HG03442 (cell line): ENCODE results near the gene QPCTL.
A peak's percentile ranks its signal among the peaks of the same experiment; 100 is the strongest.

ENCODE experiments used
- ATAC-seq: cut with Tn5 transposase; IDR thresholded peaks from one replicate; pipeline ENCODE4 v1.9.1; 2021; ENCODE audit warnings: mild to moderate bottlenecking, moderate library complexity; ENCODE audit not compliant: unreplicated experiment

Gene QPCTL

GRCh38 chr19:45692187-45693105, at the start of gene QPCTL:
Gene QPCTL (plus strand): TSS chr19:45692666. CDS start chr19:45692704, 38 bp downstream.
- ATAC-seq = peak; percentile 77

- no peak for ATAC-seq
Measured at GRCh38 chr19:45643024-45643926, 49.2 kb upstream of the QPCTL start.

GRCh38 chr19:45643927-45644771, 48.3 kb upstream of the QPCTL start:
- ATAC-seq = no peak

GRCh38 chr19:45645068-45645630, 47.3 kb upstream of the QPCTL start:
- no peak for ATAC-seq

- no peak for ATAC-seq
Measured at GRCh38 chr19:45645631-45646344, 46.7 kb upstream of the QPCTL start.

- no peak for ATAC-seq
Measured at GRCh38 chr19:45646345-45646698, 46.1 kb upstream of the QPCTL start.

GRCh38 chr19:45650722-45651121, 41.7 kb upstream of the QPCTL start:
- ATAC-seq = no peak

- no peak for ATAC-seq
Measured at GRCh38 chr19:45653634-45654033, 38.8 kb upstream of the QPCTL start.

GRCh38 chr19:45655073-45655472, 37.4 kb upstream of the QPCTL start:
- no peak for ATAC-seq

- ATAC-seq = no peak
Measured at GRCh38 chr19:45657520-45658167, 34.8 kb upstream of the QPCTL start.

- no peak for ATAC-seq
Measured at GRCh38 chr19:45659096-45659729, 33.3 kb upstream of the QPCTL start.

GRCh38 chr19:45660636-45661035, 31.8 kb upstream of the QPCTL start:
- no peak for ATAC-seq

GRCh38 chr19:45663800-45664199, 28.7 kb upstream of the QPCTL start:
- no peak for ATAC-seq

GRCh38 chr19:45664575-45664974, 27.9 kb upstream of the QPCTL start:
- no peak for ATAC-seq

GRCh38 chr19:45667620-45668341, 24.7 kb upstream of the QPCTL start, which contains the start of gene GIPR:
Gene GIPR (plus strand): TSS chr19:45668221. CDS start chr19:45669521, 1,300 bp downstream.
- ATAC-seq = no peak

- no peak for ATAC-seq
Measured at GRCh38 chr19:45668342-45668871, 24.1 kb upstream of the QPCTL start.

- ATAC-seq = no peak
Measured at GRCh38 chr19:45670670-45671453, 21.6 kb upstream of the QPCTL start.
